ENCODE measurements around the gene MED26.

Gene MED26

GRCh38 chr19:16585808-16586476, 42.1 kb downstream of the MED26 start:
- TF ChIP-seq ZNF274 (IDR thresholded peaks at IDR 0.05; ENCODE audit: low read depth, low read length), result no peak
- peak overlapping the region; percentile 81; the same call in 1 of the 2 replicates for H3K4me3 ChIP-seq (ENCODE audit: low read length)

GRCh38 chr19:16585094-16585801, 42.8 kb downstream of the MED26 start:
- H3K4me3 ChIP-seq (ENCODE audit: low read length), result peak overlapping the region; percentile 81
- no peak for TF ChIP-seq ZNF274 (IDR thresholded peaks at IDR 0.05; ENCODE audit: low read depth, low read length)

GRCh38 chr19:16584248-16585093, 43.5 kb downstream of the MED26 start:
- TF ChIP-seq ZNF274 (IDR thresholded peaks at IDR 0.05; ENCODE audit: low read depth, low read length), result no peak
- H3K4me3 ChIP-seq (ENCODE audit: low read length), result peak overlapping the region; percentile 81

- no peak overlapping the region for H3K4me3 ChIP-seq (ENCODE audit: low read length)
- TF ChIP-seq ZNF274 (IDR thresholded peaks at IDR 0.05; ENCODE audit: low read depth, low read length), result no peak
Observed at GRCh38 chr19:16582486-16583261, 45.3 kb downstream of the MED26 start.

- H3K4me3 ChIP-seq (ENCODE audit: low read length), result no peak overlapping the region
- no peak for TF ChIP-seq ZNF274 (IDR thresholded peaks at IDR 0.05; ENCODE audit: low read depth, low read length)
Observed at GRCh38 chr19:16581971-16582343, 46.0 kb downstream of the MED26 start.

GRCh38 chr19:16581145-16581970, 46.6 kb downstream of the MED26 start:
- H3K4me3 ChIP-seq (ENCODE audit: low read length), result no peak overlapping the region
- TF ChIP-seq ZNF274 (IDR thresholded peaks at IDR 0.05; ENCODE audit: low read depth, low read length), result no peak

- no peak for TF ChIP-seq ZNF274 (IDR thresholded peaks at IDR 0.05; ENCODE audit: low read depth, low read length)
- no peak overlapping the region for H3K4me3 ChIP-seq (ENCODE audit: low read length)
Observed at GRCh38 chr19:16579381-16579780, 48.6 kb downstream of the MED26 start.

GRCh38 chr19:16577531-16577985, 50.4 kb downstream of the MED26 start:
- no peak overlapping the region for H3K4me3 ChIP-seq (ENCODE audit: low read length)
- no peak for TF ChIP-seq ZNF274 (IDR thresholded peaks at IDR 0.05; ENCODE audit: low read depth, low read length)

GRCh38 chr19:16576690-16577530, 51.1 kb downstream of the MED26 start:
- no peak for TF ChIP-seq ZNF274 (IDR thresholded peaks at IDR 0.05; ENCODE audit: low read depth, low read length)
- no peak overlapping the region for H3K4me3 ChIP-seq (ENCODE audit: low read length)

GRCh38 chr19:16575861-16576689, 51.9 kb downstream of the MED26 start:
- TF ChIP-seq ZNF274 (IDR thresholded peaks at IDR 0.05; ENCODE audit: low read depth, low read length), result no peak
- no peak overlapping the region for H3K4me3 ChIP-seq (ENCODE audit: low read length)

- H3K4me3 ChIP-seq (ENCODE audit: low read length), result no peak overlapping the region
- no peak for TF ChIP-seq ZNF274 (IDR thresholded peaks at IDR 0.05; ENCODE audit: low read depth, low read length)
Observed at GRCh38 chr19:16575282-16575681, 52.7 kb downstream of the MED26 start.
